Effector memory CD4-positive, alpha-beta T cell (primary cell): ENCODE results near the gene NR4A3.

Source experiments
- DNase-seq, 3 donors: peaks; one replicate each; pipeline ENCODE4 v3.0.0-alpha.2; 2020
- H3K27ac ChIP-seq: 2 replicates; pipeline ENCODE4 v1.7.0; 2013; ENCODE audit warnings: mild to moderate bottlenecking, low read length, moderate library complexity; ENCODE audit not compliant: insufficient read depth, poor library complexity, severe bottlenecking
- H3K27me3 ChIP-seq: replicated peaks from 2 replicates; pipeline ENCODE4 v1.7.0; 2013; ENCODE audit warnings: mild to moderate bottlenecking, low read length; ENCODE audit not compliant: insufficient read depth, control insufficient read depth, poor library complexity, severe bottlenecking
- H3K36me3 ChIP-seq: 2 replicates; pipeline ENCODE4 v1.7.0; 2013; ENCODE audit warnings: mild to moderate bottlenecking, low read length, moderate library complexity; ENCODE audit not compliant: control insufficient read depth, insufficient read depth
- H3K4me1 ChIP-seq: 2 replicates; pipeline ENCODE4 v1.7.0; 2013; ENCODE audit warnings: low read length, mild to moderate bottlenecking; ENCODE audit not compliant: control insufficient read depth, insufficient read depth, poor library complexity, severe bottlenecking
- H3K4me3 ChIP-seq: 2 replicates; pipeline ENCODE4 v1.7.0; 2013; ENCODE audit warnings: low read length, low read depth, mild to moderate bottlenecking; ENCODE audit not compliant: insufficient read depth, poor library complexity, severe bottlenecking
- H3K9me3 ChIP-seq: 2 replicates; pipeline ENCODE4 v1.7.0; 2013; ENCODE audit warnings: mild to moderate bottlenecking, low read length, moderate library complexity; ENCODE audit not compliant: control insufficient read depth

Gene NR4A3

DNA sequence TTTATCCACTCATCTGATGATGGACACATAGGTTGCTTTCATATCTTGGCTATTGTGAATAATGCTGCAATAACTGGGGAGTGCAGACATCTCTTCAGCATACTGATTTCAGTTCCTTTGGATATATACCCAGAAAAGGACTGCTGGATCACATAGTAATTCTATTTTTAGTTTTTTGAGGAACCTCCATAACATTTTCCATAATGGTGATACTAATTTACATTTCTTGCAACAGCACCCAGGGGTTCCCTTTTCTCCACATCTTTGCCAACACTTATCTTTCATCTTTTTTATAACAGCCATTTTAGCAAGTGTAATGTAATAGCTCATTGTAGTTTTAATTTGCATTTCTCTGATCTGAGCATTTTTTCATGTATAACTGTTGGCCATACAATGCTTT lies 34.1 kb upstream of the NR4A3 start:
- Histone ChIP-seq H3K27me3 (no peaks in the 10 kb centered on the region), H3K9me3 (no peaks in the 10 kb centered on the region), H3K4me3 (no peak overlapping the region), H3K36me3 (no peaks in the 10 kb centered on the region), H3K4me1 (no peaks in the 10 kb centered on the region), H3K27ac (no peak overlapping the region)
- DNase-seq: no peak

DNA sequence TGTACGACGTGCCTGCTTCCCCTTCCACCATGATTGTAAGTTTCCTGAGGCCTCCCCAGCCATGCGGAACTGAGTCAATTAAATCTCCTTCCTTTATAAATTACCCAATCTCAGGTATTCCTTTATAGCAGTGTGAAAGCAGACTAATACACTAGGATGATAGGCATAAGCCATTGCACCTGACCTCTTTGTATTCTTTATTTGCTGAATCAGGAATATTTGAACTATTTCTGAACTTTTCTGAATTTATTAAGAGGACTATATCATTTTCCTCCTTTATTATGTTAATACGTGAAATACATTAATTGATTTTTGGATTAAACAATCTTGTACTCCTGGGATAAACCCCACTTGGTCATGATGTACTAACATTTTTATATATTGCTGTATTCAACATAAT lies 28.2 kb upstream of the NR4A3 start:
- Histone ChIP-seq H3K27ac (no peak overlapping the region), H3K36me3 (no peaks in the 10 kb centered on the region), H3K9me3 (no peaks in the 10 kb centered on the region), H3K4me1 (no peaks in the 10 kb centered on the region), H3K4me3 (no peak overlapping the region), H3K27me3 (peaks cover 5% of the 10 kb centered on the region)
- DNase-seq: no peak

DNA sequence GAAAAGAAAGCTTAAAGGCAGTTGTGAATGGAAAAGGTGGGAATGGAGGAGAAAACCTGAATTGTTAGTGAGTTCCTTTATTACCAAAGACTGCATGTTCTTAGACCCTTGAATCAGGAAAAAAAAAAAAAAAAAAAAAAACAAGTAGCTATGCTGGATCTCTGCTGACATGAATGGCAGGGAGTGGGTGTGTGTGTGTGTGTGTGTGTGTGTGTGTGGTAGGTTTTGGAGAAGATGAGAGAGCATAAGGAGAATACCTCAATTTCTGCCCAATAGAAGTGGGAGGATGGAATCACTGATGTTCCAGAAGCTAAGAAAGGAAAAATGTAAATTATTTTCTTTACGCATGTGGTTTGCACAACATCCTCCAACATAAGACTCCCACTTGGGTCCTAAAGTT lies 25.5 kb upstream of the NR4A3 start:
- no peak for DNase-seq
- Histone ChIP-seq H3K9me3 (no peaks in the 10 kb centered on the region), H3K27me3 (peaks cover 5% of the 10 kb centered on the region), H3K4me3 (no peak overlapping the region), H3K27ac (no peak overlapping the region), H3K36me3 (no peaks in the 10 kb centered on the region), H3K4me1 (no peaks in the 10 kb centered on the region)

DNA sequence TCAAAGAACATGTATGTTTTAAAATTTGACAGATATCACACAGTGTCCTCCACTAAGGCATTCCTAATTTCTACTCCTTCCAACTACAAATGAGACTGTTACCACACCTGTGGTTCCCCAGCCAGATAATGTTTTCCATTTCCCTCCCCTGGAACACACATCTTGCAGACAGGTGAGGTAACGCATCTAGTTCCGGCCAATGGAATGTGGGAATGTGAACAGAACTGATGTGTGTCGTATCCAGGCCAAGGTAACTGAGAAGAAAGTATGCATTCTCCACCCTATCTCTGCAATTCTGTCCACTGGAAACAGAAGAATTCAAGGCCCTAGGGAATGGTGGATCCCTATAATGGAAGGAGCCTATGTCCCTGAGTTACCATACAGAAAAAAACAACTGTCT lies 19.9 kb upstream of the NR4A3 start:
- Histone ChIP-seq H3K27me3 (no peaks in the 10 kb centered on the region), H3K4me1 (no peaks in the 10 kb centered on the region), H3K27ac (no peak overlapping the region), H3K36me3 (no peaks in the 10 kb centered on the region), H3K4me3 (no peak overlapping the region), H3K9me3 (no peaks in the 10 kb centered on the region)
- DNase-seq: no peak

DNA sequence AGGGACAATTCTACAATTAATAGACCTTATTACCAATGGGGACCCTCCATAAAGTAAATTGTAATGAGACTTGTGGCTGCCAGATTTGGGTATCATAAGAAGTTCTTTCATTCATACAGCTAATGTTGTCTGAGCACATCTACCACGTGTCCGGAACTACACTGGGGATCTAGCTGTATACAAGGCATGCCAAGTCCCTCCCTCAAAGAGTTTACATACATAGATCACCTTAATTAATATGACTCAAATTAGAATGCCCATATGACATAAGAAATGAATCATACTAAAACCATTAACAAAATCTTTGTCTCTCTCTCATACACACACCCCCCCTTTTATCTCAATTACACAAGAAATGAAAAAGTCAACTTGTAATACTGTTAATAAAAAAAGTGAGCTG lies 18.0 kb upstream of the NR4A3 start:
- Histone ChIP-seq H3K4me3 (no peak overlapping the region), H3K4me1 (peaks cover 4% of the 10 kb centered on the region), H3K9me3 (no peaks in the 10 kb centered on the region), H3K27ac (no peak overlapping the region), H3K36me3 (no peaks in the 10 kb centered on the region), H3K27me3 (no peaks in the 10 kb centered on the region)
- no peak for DNase-seq

DNA sequence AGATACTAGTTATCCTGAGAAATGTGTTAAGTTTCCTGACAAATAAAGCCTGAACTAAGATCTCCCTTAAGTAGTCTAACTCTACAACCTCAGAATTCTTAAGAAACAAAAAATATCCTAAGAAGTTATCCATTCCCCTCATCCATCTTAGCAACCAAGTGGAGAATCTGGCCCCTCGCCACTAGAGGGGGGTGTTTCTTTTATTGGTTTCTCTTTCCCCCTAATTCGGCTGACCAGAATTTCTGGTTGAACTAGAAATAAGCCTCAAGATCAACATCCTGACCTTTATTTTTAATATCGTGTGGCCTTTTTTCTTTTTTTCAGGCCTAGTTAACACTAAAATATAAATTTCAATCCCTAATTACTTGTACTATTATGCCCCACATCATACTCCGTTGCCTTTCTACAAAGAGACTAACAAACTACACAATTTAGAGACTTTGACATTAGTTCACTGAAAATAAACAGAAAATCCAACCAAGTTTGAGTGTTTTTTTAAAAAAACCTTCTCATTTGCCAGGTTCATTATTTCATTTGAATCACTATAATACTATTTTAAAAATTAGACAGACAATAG lies 14.3 kb upstream of the NR4A3 start:
- Histone ChIP-seq H3K27ac (no peak overlapping the region), H3K4me3 (no peak overlapping the region), H3K27me3 (no peaks in the 10 kb centered on the region), H3K4me1 (peaks cover 4% of the 10 kb centered on the region), H3K36me3 (no peaks in the 10 kb centered on the region), H3K9me3 (no peaks in the 10 kb centered on the region)
- DNase-seq: peak; percentile 36 to 55 (median 41)

DNA sequence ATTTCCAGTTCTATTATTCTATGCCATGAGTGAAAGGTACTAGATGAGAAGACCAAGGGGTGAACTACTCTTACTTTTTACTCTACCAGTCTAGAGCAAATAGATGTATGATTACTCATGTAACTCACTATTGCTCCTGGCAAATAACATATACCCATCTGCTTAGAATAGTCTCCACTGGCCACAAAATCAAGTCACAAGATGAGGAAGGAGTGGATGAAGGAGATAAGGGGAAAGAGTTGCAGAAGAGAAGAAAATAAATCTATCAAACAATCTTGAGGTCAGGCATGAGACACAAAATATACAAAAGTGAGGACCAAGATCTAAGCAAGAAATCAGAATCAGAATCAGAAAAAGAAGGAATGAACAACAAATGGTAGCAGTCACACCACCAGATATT lies 13.7 kb upstream of the NR4A3 start:
- no peak overlapping the region for H3K27ac ChIP-seq
- DNase-seq: no peak
- H3K9me3 ChIP-seq: no peaks in the 10 kb centered on the region

DNA sequence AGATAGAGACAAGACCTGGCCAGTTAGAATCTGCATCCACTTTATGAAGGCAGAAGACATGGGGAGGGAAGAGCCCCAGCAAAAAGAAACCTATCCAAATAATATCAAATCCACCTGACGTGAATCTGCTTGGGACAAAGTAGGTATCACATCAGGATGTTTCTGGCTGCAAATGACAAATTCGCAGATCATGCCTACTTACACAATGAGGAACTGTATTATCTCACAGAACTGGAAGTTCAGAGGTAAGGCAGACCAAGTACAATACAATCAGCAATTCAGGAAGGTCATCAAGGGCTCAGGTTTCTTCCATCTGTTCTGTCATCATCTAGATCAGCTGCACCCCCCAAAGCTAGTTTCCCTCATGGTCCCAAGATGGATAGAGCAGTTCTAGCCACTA lies 13.2 kb upstream of the NR4A3 start:
- Histone ChIP-seq H3K4me1 (peaks cover 4% of the 10 kb centered on the region), H3K36me3 (no peaks in the 10 kb centered on the region), H3K9me3 (no peaks in the 10 kb centered on the region), H3K27me3 (no peaks in the 10 kb centered on the region), H3K4me3 (no peak overlapping the region), H3K27ac (no peak overlapping the region)
- no peak for DNase-seq

More for the DNA sequence above, 13.7 kb upstream of the NR4A3 start:
- no peaks in the 10 kb centered on the region for H3K27me3 ChIP-seq
- H3K4me3 ChIP-seq: no peak overlapping the region
- H3K36me3 ChIP-seq: no peaks in the 10 kb centered on the region
- H3K4me1 ChIP-seq: peaks cover 4% of the 10 kb centered on the region

DNA sequence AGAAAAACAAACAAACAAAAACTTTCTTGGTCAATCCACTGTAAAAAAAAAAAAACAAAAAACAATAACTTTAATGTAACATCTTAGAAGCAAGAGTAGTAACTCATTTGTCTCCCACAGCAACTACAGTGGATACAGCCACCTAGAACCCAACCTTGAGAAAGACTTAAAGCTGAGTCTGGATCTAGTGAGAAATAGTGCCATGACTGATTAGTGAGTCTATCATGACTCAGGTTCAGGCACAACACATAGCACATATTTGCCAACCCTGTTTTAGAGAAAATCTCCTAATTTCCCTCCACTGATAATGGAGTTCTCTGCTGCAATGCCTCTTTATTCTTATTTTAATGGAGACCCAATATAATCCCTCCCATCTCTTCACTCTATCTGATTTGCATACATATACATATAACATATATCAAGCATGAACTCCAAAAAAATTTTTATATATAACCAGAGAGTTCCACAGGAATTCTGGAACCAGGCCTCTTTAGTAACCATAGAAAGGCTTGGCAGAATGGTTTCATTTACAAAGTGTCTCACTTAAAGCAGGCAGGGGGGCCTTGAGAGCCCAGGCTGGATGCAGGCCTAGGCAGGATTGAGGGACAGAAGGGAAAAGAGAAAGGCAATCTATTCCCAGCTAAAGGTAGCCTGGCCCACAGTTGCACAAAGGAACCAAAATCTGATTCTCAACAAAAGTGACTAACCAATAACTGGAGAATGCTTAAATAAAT lies 11.9 kb upstream of the NR4A3 start:
- Histone ChIP-seq H3K4me1 (peaks cover 4% of the 10 kb centered on the region), H3K9me3 (no peaks in the 10 kb centered on the region), H3K27ac (no peak overlapping the region), H3K36me3 (no peaks in the 10 kb centered on the region), H3K27me3 (no peaks in the 10 kb centered on the region), H3K4me3 (no peak overlapping the region)
- no peak for DNase-seq

DNA sequence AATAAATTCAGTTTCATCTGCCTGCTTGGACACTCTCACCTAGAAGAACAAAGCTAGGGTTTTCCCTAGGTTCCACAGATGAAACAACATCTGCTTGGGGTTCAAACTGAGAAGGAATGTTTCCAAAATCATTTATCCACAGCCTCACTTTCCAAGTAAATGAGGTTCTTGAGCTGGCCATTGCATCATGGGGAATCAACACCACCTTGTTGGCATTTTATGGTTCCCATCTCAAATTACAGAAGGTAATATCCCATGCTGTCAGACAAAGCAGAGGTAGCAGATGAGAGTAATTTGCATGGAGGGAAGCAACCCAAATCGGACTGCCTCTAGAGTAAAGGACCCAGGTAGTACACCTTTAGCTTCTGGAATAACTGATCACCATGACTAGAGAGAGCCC lies 10.5 kb upstream of the NR4A3 start:
- H3K27ac ChIP-seq: no peak overlapping the region
- H3K36me3 ChIP-seq: no peaks in the 10 kb centered on the region
- H3K9me3 ChIP-seq: no peaks in the 10 kb centered on the region
- no peaks in the 10 kb centered on the region for H3K27me3 ChIP-seq
- no peak overlapping the region for H3K4me3 ChIP-seq
- H3K4me1 ChIP-seq: peaks cover 4% of the 10 kb centered on the region
- DNase-seq: no peak
